Keratinocyte (primary cell): ENCODE results near the gene CDX1. TPM values are rescaled to one million over a fixed set of nuclear protein-coding genes. Genes with fewer than 3 reads are reported as not detected.

Experiments
- DNase-seq: peaks from one replicate; pipeline ENCODE4 v3.0.0-alpha.2; 2011; ENCODE audit warnings: low read depth, missing footprints, low spot score
- FAIRE-seq: peaks from 2 replicates; lab custom pipeline; 2011; peaks lifted over from hg19 to GRCh38; lab: Jason Lieb, UNC
- H2AFZ ChIP-seq: 2 replicates; pipeline ENCODE4 v1.6.0; 2012; ENCODE audit warnings: low read length, control low read depth, inconsistent platforms; ENCODE audit not compliant: control insufficient read depth
- H3K27ac ChIP-seq: 2 replicates; pipeline ENCODE4 v1.5.1; 2011; ENCODE audit warnings: low read length; ENCODE audit not compliant: control insufficient read depth, insufficient read depth
- H3K27me3 ChIP-seq: 3 replicates; pipeline ENCODE4 v1.6.0; 2011; ENCODE audit warnings: low read length; ENCODE audit not compliant: control insufficient read depth, insufficient read depth; ENCODE audit errors: extremely low read depth
- H3K36me3 ChIP-seq, 2 experiments: 2 replicates in 1 of 2; 3 replicates in 1 of 2; pipeline ENCODE4 v1.5.1; 2011; ENCODE audit warnings: low read length in 2 of 2, mild to moderate bottlenecking in 1 of 2; ENCODE audit not compliant: control insufficient read depth in 2 of 2, insufficient read depth in 2 of 2; ENCODE audit errors: extremely low read depth in 1 of 2
- H3K4me1 ChIP-seq: 3 replicates; pipeline ENCODE4 v1.5.1; 2011; ENCODE audit warnings: low read length; ENCODE audit not compliant: control insufficient read depth, insufficient read depth; ENCODE audit errors: extremely low read depth
- H3K4me2 ChIP-seq: 3 replicates; pipeline ENCODE4 v1.6.0; 2011; ENCODE audit warnings: low read depth, low read length; ENCODE audit not compliant: control insufficient read depth, insufficient read depth; ENCODE audit errors: extremely low read depth
- H3K4me3 ChIP-seq, 3 experiments: fragments of 200-600 bp in 1 of 3; sonication (generic) in 1 of 3; 2 replicates in 2 of 3; 3 replicates in 1 of 3; pipeline ENCODE4 v1.5.1; 2011 to 2016; ENCODE audit warnings: low read length in 3 of 3, mild to moderate bottlenecking in 3 of 3, control low read depth in 2 of 3, inconsistent platforms in 1 of 3, low read depth in 1 of 3, mixed read lengths in 1 of 3, mixed run types in 1 of 3, moderate library complexity in 1 of 3; ENCODE audit not compliant: control insufficient read depth in 2 of 3, insufficient read depth in 2 of 3; ENCODE audit errors: extremely low read depth in 1 of 3
- H3K79me2 ChIP-seq: 2 replicates; pipeline ENCODE4 v1.6.0; 2012; ENCODE audit warnings: low read length; ENCODE audit not compliant: control insufficient read depth, insufficient read depth
- H3K9ac ChIP-seq: 3 replicates; pipeline ENCODE4 v1.6.0; 2011; ENCODE audit warnings: low read length; ENCODE audit not compliant: control insufficient read depth, insufficient read depth; ENCODE audit errors: extremely low read depth
- H3K9me1 ChIP-seq: 3 replicates; pipeline ENCODE4 v1.6.0; 2011; ENCODE audit warnings: low read length; ENCODE audit not compliant: control insufficient read depth, insufficient read depth; ENCODE audit errors: extremely low read depth
- H3K9me3 ChIP-seq: 2 replicates; pipeline ENCODE4 v1.5.1; 2012; ENCODE audit warnings: low read depth, low read length; ENCODE audit not compliant: control insufficient read depth
- H4K20me1 ChIP-seq: 3 replicates; pipeline ENCODE4 v1.6.0; 2011; ENCODE audit warnings: low read length; ENCODE audit not compliant: control insufficient read depth, insufficient read depth; ENCODE audit errors: extremely low read depth
- CTCF ChIP-seq, 3 experiments: IDR thresholded peaks in 1 of 3; conservative IDR thresholded peaks in 1 of 3; optimal IDR thresholded peaks in 1 of 3; 2 replicates in 2 of 3; 3 replicates in 1 of 3; pipeline versions ENCODE3 to v1.5.1; 2011; ENCODE audit warnings: low read length in 3 of 3, mild to moderate bottlenecking in 3 of 3, moderate library complexity in 2 of 3, control low read depth in 1 of 3, inconsistent platforms in 1 of 3; ENCODE audit not compliant: insufficient read depth in 2 of 3; ENCODE audit errors: extremely low read depth in 1 of 3
- EZH2 ChIP-seq: IDR thresholded peaks from one replicate; pipeline ENCODE4 v1.6.1; 2012; ENCODE audit warnings: inconsistent platforms, mild to moderate bottlenecking, low read length, moderate library complexity
- dilution Hi-C: fragments of 300-500 bp; cut with MboI; formaldehyde crosslinking; loops from one replicate; pipeline ENCODE4 v1.7.0; 2020; ENCODE audit warnings: low sequenced_read_pairs; ENCODE audit not compliant: extremely low pct_ligation_motif_present
- polyA plus RNA-seq, 5 experiments: library from polyadenylated mRNA; depleted of rRNA in 3 of 5; stranded (reverse) in 3 of 5; stranded (forward) in 1 of 5; unstranded in 1 of 5; fragments of >200 nt; gene quantifications; 1 replicate in 1 of 5; 2 replicates in 3 of 5; 3 replicates in 1 of 5; pipeline versions ENCODE4 v1.2.1 to v1.2.3, GENCODE V29; 2011 to 2012; ENCODE audit warnings: missing spikeins in 2 of 5, low read depth in 1 of 5, low replicate concordance in 1 of 5

Gene CDX1
- polyA plus RNA-seq, 1 donor (not counting 4 experiments of a cell fraction or from before 2014, with no cell fraction given), result not detected

- dilution Hi-C loops, result no loop called here
- Histone ChIP-seq H4K20me1 (no peaks in the 10 kb centered on the region), H3K4me1 (no peaks in the 10 kb centered on the region), H3K9me3 (no peaks in the 10 kb centered on the region), H3K4me3 (no peak overlapping the region), H3K27me3 (peaks cover 4% of the 10 kb centered on the region), H3K79me2 (no peaks in the 10 kb centered on the region), H3K9ac (no peak overlapping the region), H3K4me2 (no peak overlapping the region), H3K9me1 (no peaks in the 10 kb centered on the region), H3K36me3 (no peaks in the 10 kb centered on the region), H3K27ac (no peak overlapping the region), H2AFZ (no peak overlapping the region)
- FAIRE-seq (no peak), DNase-seq (no peak)
- TF ChIP-seq CTCF (optimal IDR thresholded peaks at IDR 0.05 in 1 of 3, IDR thresholded peaks at IDR 0.05 in 1 of 3, conservative IDR thresholded peaks at IDR 0.05 in 1 of 3; ENCODE audit: extremely low read depth in 1 of 3, insufficient read depth in 2 of 3, low read length in 3 of 3) (no peak), EZH2 (no peak)
Measured at GRCh38 chr5:150122536-150123481, 43.8 kb upstream of the CDX1 start.

- Histone ChIP-seq H3K4me2 (no peak overlapping the region), H3K4me1 (no peaks in the 10 kb centered on the region), H3K79me2 (no peaks in the 10 kb centered on the region), H4K20me1 (no peaks in the 10 kb centered on the region), H2AFZ (no peak overlapping the region), H3K9ac (no peak overlapping the region), H3K27ac (no peak overlapping the region), H3K4me3 (no peak overlapping the region), H3K27me3 (peaks cover 4% of the 10 kb centered on the region), H3K9me1 (no peaks in the 10 kb centered on the region), H3K36me3 (no peaks in the 10 kb centered on the region), H3K9me3 (no peaks in the 10 kb centered on the region)
- TF ChIP-seq EZH2 (no peak), CTCF (optimal IDR thresholded peaks at IDR 0.05 in 1 of 3, IDR thresholded peaks at IDR 0.05 in 1 of 3, conservative IDR thresholded peaks at IDR 0.05 in 1 of 3; ENCODE audit: extremely low read depth in 1 of 3, insufficient read depth in 2 of 3, low read length in 3 of 3) (no peak)
- dilution Hi-C loops, result no loop called here
- FAIRE-seq (peak; percentile 55), DNase-seq (no peak)
Measured at GRCh38 chr5:150123542-150123941, 43.0 kb upstream of the CDX1 start.
